HFF-Myc (cell line): ENCODE data around the gene SLC1A3.

Source experiments
- DNase-seq: peaks from one replicate; pipeline ENCODE4 v3.0.0-alpha.2; 2011; ENCODE audit warnings: low read depth; ENCODE audit errors: extremely low read depth
- H3K4me3 ChIP-seq: replicated peaks from 2 replicates; pipeline ENCODE4 v1.5.1; 2011; ENCODE audit warnings: low read depth, mild to moderate bottlenecking, control low read depth, low read length
- TF ChIP-seq, protein P1 (sequence below): IDR thresholded peaks from 2 replicates; pipeline ENCODE4 v1.5.1; 2012; ENCODE audit warnings: mild to moderate bottlenecking, low read depth, low read length, control low read depth; ENCODE audit errors: missing control alignments

SLC1A3 gene

DNA sequence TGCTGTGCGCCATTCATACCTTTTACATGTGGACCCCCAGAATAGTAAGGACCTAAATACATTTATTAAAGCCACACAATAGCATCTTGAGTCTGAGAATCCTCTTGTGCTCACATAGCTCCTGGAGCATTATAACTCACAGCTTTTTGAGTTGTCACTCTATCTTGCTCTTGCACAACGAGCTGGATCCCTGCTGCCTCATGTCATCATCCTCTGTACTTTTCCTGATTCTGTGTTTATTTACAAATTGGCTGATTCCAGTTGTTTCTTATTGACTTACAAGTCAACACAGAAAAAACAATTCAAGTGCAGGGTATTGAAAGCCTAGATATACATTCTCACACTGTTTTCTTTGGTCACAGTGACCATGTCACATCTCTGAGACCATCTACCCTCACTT, 112.9 kb downstream of the SLC1A3 start:
- no peak overlapping the region for H3K4me3 ChIP-seq
- DNase-seq = no peak
- TF ChIP-seq, protein P1, sequence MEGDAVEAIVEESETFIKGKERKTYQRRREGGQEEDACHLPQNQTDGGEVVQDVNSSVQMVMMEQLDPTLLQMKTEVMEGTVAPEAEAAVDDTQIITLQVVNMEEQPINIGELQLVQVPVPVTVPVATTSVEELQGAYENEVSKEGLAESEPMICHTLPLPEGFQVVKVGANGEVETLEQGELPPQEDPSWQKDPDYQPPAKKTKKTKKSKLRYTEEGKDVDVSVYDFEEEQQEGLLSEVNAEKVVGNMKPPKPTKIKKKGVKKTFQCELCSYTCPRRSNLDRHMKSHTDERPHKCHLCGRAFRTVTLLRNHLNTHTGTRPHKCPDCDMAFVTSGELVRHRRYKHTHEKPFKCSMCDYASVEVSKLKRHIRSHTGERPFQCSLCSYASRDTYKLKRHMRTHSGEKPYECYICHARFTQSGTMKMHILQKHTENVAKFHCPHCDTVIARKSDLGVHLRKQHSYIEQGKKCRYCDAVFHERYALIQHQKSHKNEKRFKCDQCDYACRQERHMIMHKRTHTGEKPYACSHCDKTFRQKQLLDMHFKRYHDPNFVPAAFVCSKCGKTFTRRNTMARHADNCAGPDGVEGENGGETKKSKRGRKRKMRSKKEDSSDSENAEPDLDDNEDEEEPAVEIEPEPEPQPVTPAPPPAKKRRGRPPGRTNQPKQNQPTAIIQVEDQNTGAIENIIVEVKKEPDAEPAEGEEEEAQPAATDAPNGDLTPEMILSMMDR = no peak

DNA sequence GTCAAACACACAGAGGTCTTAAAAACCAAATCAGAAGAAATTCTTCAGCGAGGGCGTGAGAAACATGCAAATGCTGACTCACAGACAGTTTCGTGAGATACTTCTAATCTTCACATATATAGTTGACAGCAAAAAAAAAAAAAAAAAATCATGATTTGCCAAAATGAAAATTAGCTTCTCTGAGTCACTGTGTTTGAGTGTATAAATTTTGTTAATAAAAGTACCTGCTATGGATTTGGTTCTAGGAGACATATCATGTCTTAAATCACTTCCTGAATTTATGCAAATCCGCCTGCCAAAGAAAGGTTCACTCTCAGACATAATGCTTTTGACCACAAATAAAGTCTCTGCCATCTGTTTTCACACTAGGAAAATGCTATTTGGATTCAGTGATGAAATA, 114.3 kb downstream of the SLC1A3 start:
- no peak for DNase-seq
- H3K4me3 ChIP-seq = no peak overlapping the region

DNA sequence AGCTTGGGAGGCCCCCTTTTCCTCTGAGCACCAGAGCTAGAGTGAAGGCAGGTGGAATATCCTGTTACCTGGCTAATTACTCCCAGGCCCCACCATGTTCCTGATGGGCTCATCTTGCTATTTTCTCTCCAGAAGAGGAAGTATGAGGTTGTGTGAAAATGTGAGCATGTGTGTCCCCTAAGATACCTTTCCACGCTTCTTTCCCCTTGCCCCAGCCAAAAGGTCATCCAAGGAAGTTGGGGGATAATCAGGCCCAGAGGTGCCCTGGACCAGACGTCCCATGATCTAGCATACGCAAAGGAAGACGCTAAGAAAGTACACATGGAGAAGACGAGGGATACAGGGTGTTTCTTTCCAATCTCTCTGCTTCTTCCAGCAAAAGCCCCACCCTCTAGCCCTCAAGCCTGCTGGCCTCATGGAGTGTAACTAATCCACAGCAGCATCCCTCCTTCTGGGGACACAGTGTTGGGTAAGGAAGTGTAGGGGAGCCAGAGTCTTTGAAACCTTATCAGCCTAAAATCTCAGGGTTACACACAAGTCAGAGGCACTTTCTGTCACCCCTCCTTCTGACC, 115.3 kb downstream of the SLC1A3 start:
- no peak for DNase-seq
- TF ChIP-seq, protein P1 = no peak
- H3K4me3 ChIP-seq = no peak overlapping the region

More for the DNA sequence above, 114.3 kb downstream of the SLC1A3 start:
- TF ChIP-seq, protein P1 = no peak

DNA sequence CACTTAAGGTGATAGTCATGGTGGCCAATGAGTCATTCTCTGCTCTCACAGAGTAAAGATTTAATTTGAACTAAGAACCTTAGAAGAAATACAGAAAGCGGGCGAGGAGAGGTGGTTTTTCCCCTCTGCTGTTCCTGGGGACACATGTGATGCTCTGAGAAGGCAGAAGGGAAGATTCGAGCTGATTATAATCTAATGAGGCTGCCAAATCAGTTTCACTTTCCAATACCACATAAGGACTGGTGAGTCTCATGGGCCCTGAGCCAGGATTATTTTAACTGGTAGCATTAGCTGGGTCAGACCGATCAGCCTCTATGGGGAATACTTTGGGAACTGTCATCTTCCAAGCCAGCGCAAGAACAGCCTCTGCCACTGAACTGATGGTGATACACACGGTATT, 116.5 kb downstream of the SLC1A3 start:
- DNase-seq = no peak
- no peak overlapping the region for H3K4me3 ChIP-seq
- TF ChIP-seq, protein P1 = no peak

DNA sequence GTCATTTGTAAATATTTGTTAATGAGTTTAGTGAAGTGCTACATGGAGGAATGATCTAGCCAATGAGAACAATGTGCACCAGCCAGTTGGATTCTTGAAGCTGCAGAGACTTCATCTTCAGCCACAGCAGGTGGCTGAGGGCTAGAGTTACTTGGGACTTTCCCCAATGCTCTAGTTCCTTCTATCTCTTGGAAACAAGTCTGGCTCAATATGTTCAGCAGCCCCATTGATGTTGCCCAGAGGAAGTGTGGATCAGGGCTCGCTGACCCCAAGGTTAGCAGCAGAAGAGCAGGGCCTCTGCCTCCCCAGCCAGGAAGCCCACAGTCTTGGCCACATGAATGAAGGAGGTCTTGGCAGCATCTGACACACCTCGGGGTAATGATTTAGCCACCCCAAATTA, 117.5 kb downstream of the SLC1A3 start:
- TF ChIP-seq, protein P1 = no peak
- H3K4me3 ChIP-seq = no peak overlapping the region
- DNase-seq = no peak

DNA sequence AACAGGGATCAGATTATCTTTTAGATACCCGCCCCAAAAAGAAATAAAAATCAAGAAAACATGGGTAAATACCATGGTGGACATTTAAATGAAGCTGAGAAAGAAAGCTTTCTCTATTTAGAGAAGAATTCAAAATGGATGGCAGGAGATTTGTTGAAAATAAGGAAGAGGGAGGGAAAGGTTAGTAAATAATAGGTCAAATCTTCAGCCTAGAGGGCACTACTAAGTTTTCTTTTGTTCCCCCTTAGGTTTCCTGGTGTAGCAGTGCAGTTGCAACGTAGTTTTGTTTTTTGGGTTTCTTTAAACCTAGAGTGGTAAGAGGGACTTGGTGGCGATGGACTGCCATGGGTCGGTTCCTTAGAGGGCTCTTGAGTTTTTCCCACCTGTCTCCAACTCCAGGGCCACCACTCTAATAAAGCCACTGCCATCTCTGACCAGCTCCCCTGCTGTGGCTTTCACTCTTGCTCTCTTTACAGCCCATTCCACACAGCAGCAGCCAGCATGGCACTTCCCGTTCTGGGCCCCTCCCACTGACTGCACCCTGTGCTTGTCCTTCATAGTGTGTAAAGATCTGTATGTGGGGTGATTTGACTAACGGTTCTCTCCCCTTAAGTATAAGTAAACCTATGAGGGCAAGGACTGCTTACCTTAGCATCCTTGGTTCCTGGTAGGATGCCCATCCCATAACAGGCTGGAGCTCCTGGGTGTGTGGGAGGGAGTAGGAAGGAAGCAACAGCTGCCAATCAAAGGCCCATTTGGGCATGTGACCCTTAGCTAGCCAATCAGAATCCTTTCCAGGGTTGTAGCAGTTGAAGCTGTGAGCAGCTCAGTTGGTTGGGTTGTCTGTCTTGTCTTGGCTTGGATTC, 118.3 kb downstream of the SLC1A3 start:
- TF ChIP-seq, protein P1 = no peak
- no peak for DNase-seq
- H3K4me3 ChIP-seq = no peak overlapping the region
